ENCODE measurements around the gene PAX1. TPM values are rescaled to one million over a fixed set of nuclear protein-coding genes. Genes with fewer than 3 reads are reported as not detected.

PAX1 gene
- total RNA-seq, 6 donors from 2014 or later, result 0.69 TPM; not detected in 5

- no peak overlapping the region for H3K4me3 ChIP-seq
- WGBS, 2 donors, result 29 to 33% methylated on average over 8 of the region's 8 CpGs
- H3K9me3 ChIP-seq, result no peaks in the 10 kb centered on the region
- H3K27me3 ChIP-seq, result no peaks in the 10 kb centered on the region
- DNase-seq (no peak), ATAC-seq (ENCODE audit: low FRiP score in 2 of 2) (no peak)
- no peak overlapping the region for H3K27ac ChIP-seq
- H3K36me3 ChIP-seq, result no peaks in the 10 kb centered on the region
- H3K4me1 ChIP-seq, result no peaks in the 10 kb centered on the region
- TF ChIP-seq POLR2AphosphoS5 (IDR thresholded peaks at IDR 0.05) (no peak), EP300 (IDR thresholded peaks at IDR 0.05) (no peak), POLR2A (IDR thresholded peaks at IDR 0.05) (no peak), CTCF (IDR thresholded peaks at IDR 0.05) (no peak)
These were observed 12.1 kb upstream of the PAX1 start for GRCh38 chr20:21693322-21693721.

- 17 to 26% methylated on average over 8 to 9 of the region's 9 CpGs for WGBS, 2 donors
- no peak for ATAC-seq (ENCODE audit: low FRiP score in 2 of 2)
- Histone ChIP-seq H3K36me3 (no peaks in the 10 kb centered on the region), H3K4me3 (no peak overlapping the region), H3K4me1 (peaks cover 0 to 12% (median 9%) of the 10 kb centered on the region in 4 donors), H3K27ac (no peak overlapping the region), H3K27me3 (peaks cover 0 to 26% (median 12%) of the 10 kb centered on the region in 4 donors), H3K9me3 (no peaks in the 10 kb centered on the region)
- TF ChIP-seq EP300 (IDR thresholded peaks at IDR 0.05), result no peak
- no peak for TF ChIP-seq POLR2AphosphoS5 (IDR thresholded peaks at IDR 0.05)
- TF ChIP-seq POLR2A (IDR thresholded peaks at IDR 0.05), result no peak
- TF ChIP-seq CTCF (IDR thresholded peaks at IDR 0.05), result no peak
- no peak for DNase-seq
These were observed 6.8 kb upstream of the PAX1 start for GRCh38 chr20:21698494-21699215.

DNA sequence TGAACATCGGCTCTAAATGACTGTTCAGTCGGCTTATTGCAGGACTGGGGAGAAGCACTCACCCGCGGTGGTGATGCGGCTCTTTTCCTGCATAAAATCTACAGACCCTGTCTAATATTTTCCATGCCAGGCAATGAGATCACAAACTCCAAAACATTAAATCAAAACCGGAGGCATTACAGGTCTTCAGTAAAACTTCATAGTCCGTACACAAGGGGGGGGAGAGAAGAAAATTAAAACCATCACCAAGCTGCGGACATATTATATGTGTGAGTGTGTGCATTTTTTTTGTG lies 6.3 kb upstream of the PAX1 start:
- Histone ChIP-seq H3K9me3 (no peaks in the 10 kb centered on the region), H3K27ac (no peak overlapping the region), H3K4me3 (no peak overlapping the region), H3K36me3 (no peaks in the 10 kb centered on the region), H3K4me1 (peaks cover 0 to 14% (median 9%) of the 10 kb centered on the region in 4 donors), H3K27me3 (peaks cover 0 to 31% (median 14%) of the 10 kb centered on the region in 4 donors)
- TF ChIP-seq EP300 (IDR thresholded peaks at IDR 0.05), result no peak
- TF ChIP-seq POLR2A (IDR thresholded peaks at IDR 0.05), result no peak
- TF ChIP-seq POLR2AphosphoS5 (IDR thresholded peaks at IDR 0.05), result no peak
- TF ChIP-seq CTCF (IDR thresholded peaks at IDR 0.05), result no peak
- ATAC-seq (ENCODE audit: low FRiP score in 2 of 2) (no peak), DNase-seq (no peak)
- 35 to 55% methylated on average over 8 of the region's 8 CpGs for WGBS, 2 donors

- TF ChIP-seq POLR2A (IDR thresholded peaks at IDR 0.05), result no peak
- no peak for TF ChIP-seq EP300 (IDR thresholded peaks at IDR 0.05)
- no peak for TF ChIP-seq POLR2AphosphoS5 (IDR thresholded peaks at IDR 0.05)
- TF ChIP-seq CTCF (IDR thresholded peaks at IDR 0.05), result no peak
- ATAC-seq (ENCODE audit: low FRiP score in 2 of 2), result no peak
- Histone ChIP-seq H3K27me3 (peaks cover 0 to 47% (median 21%) of the 10 kb centered on the region in 4 donors), H3K27ac (no peak overlapping the region), H3K9me3 (no peaks in the 10 kb centered on the region), H3K4me1 (peaks cover 0 to 29% (median 9%) of the 10 kb centered on the region in 4 donors), H3K36me3 (no peaks in the 10 kb centered on the region), H3K4me3 (no peak overlapping the region)
- DNase-seq, result no peak
- WGBS, 2 donors, result 8 to 14% methylated on average over 33 of the region's 33 CpGs
These were observed 4.1 kb upstream of the PAX1 start for GRCh38 chr20:21701171-21701876.
